HepG2 (cell line): Measurements from ENCODE around the gene KLHL3. TPM values are rescaled to one million over a fixed set of nuclear protein-coding genes. Genes with fewer than 3 reads are reported as not detected.
A peak's percentile ranks its signal among the peaks of the same experiment; 100 is the strongest.

Experiments
- ATAC-seq: fragments of 200-7000 bp; cut with Tn5 transposase; 3 replicates; pipeline ENCODE4 v1.9.1; 2020; ENCODE audit warnings: mild to moderate bottlenecking, moderate library complexity
- BruUV-seq: library from RNA; stranded (reverse); fragments of 400-500 nt; replicated peaks from 2 replicates; lab custom pipeline; 2021; lab: Mats Ljungman, UMichigan
- CTCF ChIA-PET: fragments of 300-600 bp; formaldehyde crosslinking; extraction: SDS; loops from one replicate; lab custom pipeline; 2021; ENCODE audit warnings: low total read pairs, inconsistent platforms, low intra/inter-chr PET ratio; lab: Yijun Ruan, JAX
- POLR2A ChIA-PET: fragments of 350-600 bp; sonication (Branson Sonifier 250); formaldehyde crosslinking; loops from one replicate; lab custom pipeline; 2020; ENCODE audit warnings: antibody characterized with exemption, inconsistent platforms; lab: Yijun Ruan, JAX
- DNase-seq: peaks from one replicate; pipeline ENCODE4 v3.0.0-alpha.2; 2015; ENCODE audit warnings: low spot score
- FAIRE-seq: peaks from 3 replicates; lab custom pipeline; 2011; peaks lifted over from hg19 to GRCh38; lab: Jason Lieb, UNC
- H2AFZ ChIP-seq: one replicate; pipeline ENCODE4 v1.6.1; 2011; ENCODE audit warnings: low read length, inconsistent platforms
- H3K27ac ChIP-seq: fragments of 300-600 bp; 3 replicates; pipeline ENCODE4 v1.8.0; 2011; ENCODE audit warnings: mixed run types, mild to moderate bottlenecking, mixed read lengths, low read length, inconsistent platforms; ENCODE audit not compliant: insufficient read depth; ENCODE audit errors: extremely low read length
- H3K27me3 ChIP-seq, 2 experiments: fragments of 200-600 bp in 1 of 2; 2 replicates in 1 of 2; 3 replicates in 1 of 2; pipeline versions ENCODE4 v1.6.0 to v1.8.0; 2011; ENCODE audit warnings: low read length in 2 of 2, mild to moderate bottlenecking in 2 of 2, moderate library complexity in 2 of 2, inconsistent platforms in 1 of 2; ENCODE audit not compliant: insufficient read depth in 2 of 2, control insufficient read depth in 1 of 2
- H3K36me3 ChIP-seq, 2 experiments: fragments of 200-600 bp in 1 of 2; replicated peaks in 1 of 2; 2 replicates in 1 of 2; 3 replicates in 1 of 2; pipeline versions ENCODE4 v1.5.1 to v1.8.0; 2011; ENCODE audit warnings: low read length in 2 of 2, inconsistent platforms in 1 of 2; ENCODE audit not compliant: insufficient read depth in 2 of 2, control insufficient read depth in 1 of 2
- H3K4me1 ChIP-seq: 2 replicates; pipeline ENCODE4 v1.5.1; 2012; ENCODE audit warnings: low read length, inconsistent platforms; ENCODE audit not compliant: insufficient read depth
- H3K4me2 ChIP-seq: 2 replicates; pipeline ENCODE4 v1.6.0; 2011; ENCODE audit warnings: low read depth, low read length, inconsistent platforms
- H3K4me3 ChIP-seq, 3 experiments: fragments of 200-600 bp in 1 of 3; sonication (generic), shearing (Covaris generic) in 1 of 3; replicated peaks in 1 of 3; 2 replicates each; pipeline ENCODE4 v1.5.1; 2011 to 2016; ENCODE audit warnings: low read length in 3 of 3, inconsistent platforms in 2 of 3, low read depth in 2 of 3, mild to moderate bottlenecking in 2 of 3, control low read depth in 1 of 3, mixed read lengths in 1 of 3; ENCODE audit not compliant: insufficient read depth in 1 of 3
- H3K79me2 ChIP-seq: one replicate; pipeline ENCODE4 v1.6.1; 2011; ENCODE audit warnings: low read length, inconsistent platforms; ENCODE audit not compliant: insufficient read depth
- H3K9ac ChIP-seq: 2 replicates; pipeline ENCODE4 v1.6.0; 2011; ENCODE audit warnings: mild to moderate bottlenecking, low read depth, low read length, inconsistent platforms; ENCODE audit not compliant: insufficient read depth
- H3K9me3 ChIP-seq: 2 replicates; pipeline ENCODE4 v1.5.1; 2012; ENCODE audit warnings: mild to moderate bottlenecking, low read length
- H4K20me1 ChIP-seq: 2 replicates; pipeline ENCODE4 v1.6.0; 2011; ENCODE audit warnings: inconsistent platforms, mild to moderate bottlenecking, low read length, moderate library complexity; ENCODE audit not compliant: insufficient read depth
- ARID3A ChIP-seq: IDR thresholded peaks from 2 replicates; pipeline ENCODE4 v1.6.1; 2012; ENCODE audit warnings: low read depth, low read length, improper control_type of control experiment
- CHCHD3 ChIP-seq: sonication (generic); formaldehyde crosslinking; IDR thresholded peaks from 2 replicates; pipeline ENCODE4 v1.8.0; 2022; ENCODE audit warnings: mild to moderate bottlenecking, missing genetic modification reagents, moderate library complexity
- GRHL1 ChIP-seq: sonication (generic); formaldehyde crosslinking; conservative IDR thresholded peaks from 2 replicates; pipeline ENCODE4 v1.8.0; 2022; ENCODE audit warnings: missing genetic modification reagents
- MAFK ChIP-seq, 2 experiments: IDR thresholded peaks in 1 of 2; conservative IDR thresholded peaks in 1 of 2; 2 replicates each; pipeline ENCODE4 v1.6.1; 2011; ENCODE audit warnings: improper control_type of control experiment in 2 of 2, low read length in 2 of 2
- NONO ChIP-seq, 2 experiments: fragments of 450-650 bp in 1 of 2; sonication (generic) in 1 of 2; formaldehyde crosslinking in 1 of 2; IDR thresholded peaks in 1 of 2; conservative IDR thresholded peaks in 1 of 2; 2 replicates each; pipeline versions ENCODE4 v1.6.1 to v1.8.0; 2017 to 2022; ENCODE audit warnings: mild to moderate bottlenecking in 1 of 2, missing genetic modification reagents in 1 of 2, moderate library complexity in 1 of 2
- PLRG1 ChIP-seq: fragments of 450-650 bp; conservative IDR thresholded peaks from 2 replicates; pipeline ENCODE4 v1.6.1; 2016
- TFDP2 ChIP-seq: sonication (generic); formaldehyde crosslinking; IDR thresholded peaks from 2 replicates; pipeline ENCODE4 v1.4.0; 2020; ENCODE audit warnings: missing genetic modification reagents
- XBP1 ChIP-seq: sonication (generic); formaldehyde crosslinking; IDR thresholded peaks from 2 replicates; pipeline ENCODE4 v1.5.0; 2020; ENCODE audit warnings: missing genetic modification reagents
- ZNF160 ChIP-seq: sonication (generic); formaldehyde crosslinking; IDR thresholded peaks from 2 replicates; pipeline ENCODE4 v1.8.0; 2022; ENCODE audit warnings: mild to moderate bottlenecking, inconsistent platforms, missing genetic modification reagents
- ZSCAN22 ChIP-seq: sonication (generic); formaldehyde crosslinking; IDR thresholded peaks from 2 replicates; pipeline ENCODE4 v1.4.0; 2020; ENCODE audit warnings: mild to moderate bottlenecking, missing genetic modification reagents
- WGBS: methylation state at CpG from one replicate; pipeline ENCODE4 v1.1.6; 2017; ENCODE audit warnings: low lambda C conversion rate; 5-methylcytosine and 5-hydroxymethylcytosine counted together
- in situ Hi-C: cut with HindIII; loops from 2 replicates; pipeline ENCODE4 v1.10.0; 2017; ENCODE audit warnings: low pct_unique_long_range_greater_than_20kb; ENCODE audit not compliant: extremely low pct_ligation_motif_present
- intact Hi-C: fragments of 100-400 bp; cut with micrococcal nuclease; formaldehyde crosslinking; loops from one replicate; pipeline ENCODE4 v1.10.0; 2022; ENCODE audit not compliant: unreplicated experiment
- polyA plus RNA-seq, 8 experiments: library from polyadenylated mRNA; depleted of rRNA in 3 of 8; stranded (reverse) in 7 of 8; unstranded in 1 of 8; fragments of >200 nt; fragmentation: Illumina TruSeq in 4 of 8; extraction: Trizol in 4 of 8; gene quantifications; 2 replicates each; pipeline versions ENCODE4 v1.2.1 to v1.2.3, GENCODE V29; 2011 to 2016; ENCODE audit warnings: low read depth in 4 of 8, missing spikeins in 1 of 8, mixed read lengths in 1 of 8; ENCODE audit not compliant: insufficient read depth in 1 of 8
- total RNA-seq, 5 experiments: library from RNA; depleted of rRNA; stranded (reverse); fragments of >200 nt; fragmentation: Illumina TruSeq; extraction: Trizol; gene quantifications; 2 replicates each; pipeline ENCODE4 v1.2.3, GENCODE V29; 2016; ENCODE audit warnings: low read depth in 1 of 5

Gene KLHL3
- total and polyA plus RNA-seq, 2 of the 13 experiments (the other 11 are each of a cell fraction or from before 2014, with no cell fraction given), result 0.02 to 0.08 TPM

- Histone ChIP-seq H3K9ac (no peak overlapping the region), H3K27ac (no peak overlapping the region), H3K27me3 (no peaks in the 10 kb centered on the region), H3K4me3 (no peak overlapping the region), H3K79me2 (no peaks in the 10 kb centered on the region), H3K4me1 (peaks cover 6% of the 10 kb centered on the region; the same call in 1 of the 2 replicates), H2AFZ (no peak overlapping the region), H3K9me3 (no peaks in the 10 kb centered on the region), H3K4me2 (no peak overlapping the region), H4K20me1 (no peaks in the 10 kb centered on the region), H3K36me3 (no peaks in the 10 kb centered on the region)
- BruUV-seq, result no TSS peak
- CTCF ChIA-PET, result no interaction called here
- intact Hi-C loops, result no loop called here
- FAIRE-seq, result no peak
- 63% methylated on average over 12 of the region's 15 CpGs for WGBS
- in situ Hi-C loops, result loop anchor here (10.0 kb wide), 1 partner anchor 428 kb away; no protein-coding TSS in a partner anchor
- no peak for ATAC-seq
- no peak for DNase-seq
- TF ChIP-seq MAFK (conservative IDR thresholded peaks at IDR 0.05 in 1 of 2, IDR thresholded peaks at IDR 0.05 in 1 of 2; ENCODE audit: low read length in 2 of 2) (0 out of 4 replicates have a peak, but pooled peaks of 1 of the 2 experiments have one; percentile 1), ZSCAN22 (no peak)
- POLR2A ChIA-PET, result no interaction called here
These were observed 98.8 kb downstream of the KLHL3 start for GRCh38 chr5:137636830-137637714.

GRCh38 chr5:137636099-137636498 is 99.8 kb downstream of the KLHL3 start:
- ChIA-PET CTCF (no interaction called here), POLR2A (no interaction called here)
- FAIRE-seq, result no peak
- Histone ChIP-seq H3K27ac (no peak overlapping the region), H3K36me3 (no peaks in the 10 kb centered on the region), H3K4me2 (no peak overlapping the region), H3K27me3 (no peaks in the 10 kb centered on the region), H4K20me1 (no peaks in the 10 kb centered on the region), H3K79me2 (no peaks in the 10 kb centered on the region), H2AFZ (no peak overlapping the region), H3K9ac (no peak overlapping the region), H3K9me3 (no peaks in the 10 kb centered on the region), H3K4me3 (no peak overlapping the region), H3K4me1 (peaks cover 6% of the 10 kb centered on the region; the same call in 1 of the 2 replicates)
- in situ Hi-C loops (loop anchor here (10.0 kb wide), 1 partner anchor 429 kb away; no protein-coding TSS in a partner anchor), intact Hi-C loops (no loop called here)
- WGBS, result 3% methylated on average over 2 of the region's 2 CpGs
- BruUV-seq, result no TSS peak
- DNase-seq, result no peak
- no peak for ATAC-seq
- TF ChIP-seq PLRG1 (no peak), XBP1 (CRISPR knock-in tag) (no peak), TFDP2 (CRISPR knock-in tag) (no peak), CHCHD3 (CRISPR knock-in tag) (no peak), GRHL1 (CRISPR knock-in tag) (no peak), ZNF160 (CRISPR knock-in tag) (no peak), ARID3A (no peak), NONO (IDR thresholded peaks at IDR 0.05) (no peak), NONO (CRISPR knock-in tag; conservative IDR thresholded peaks at IDR 0.05) (no peak)
